H1 (cell line): ENCODE measurements around the gene HIPK1. TPM values are rescaled to one million over a fixed set of nuclear protein-coding genes. Genes with fewer than 3 reads are reported as not detected.

Experiments
- CTCF ChIA-PET: fragments of 300-600 bp; sonication (Branson Sonifier 250); formaldehyde crosslinking; loops from one replicate; lab custom pipeline; 2021; ENCODE audit not compliant: partially characterized antibody; lab: Charles Lee
- POLR2A ChIA-PET: fragments of 300-600 bp; sonication (Branson Sonifier 250); formaldehyde crosslinking; loops from one replicate; lab custom pipeline; 2021; ENCODE audit warnings: inconsistent platforms; ENCODE audit not compliant: partially characterized antibody; lab: Charles Lee
- DNase-seq, 2 experiments: peaks; one replicate each; pipeline versions ENCODE4 v3.0.0 to v3.0.0-alpha.2; 2010 to 2022; ENCODE audit warnings: low spot score in 2 of 2, low read depth in 1 of 2, mixed read lengths in 1 of 2
- FAIRE-seq: peaks from 2 replicates; lab custom pipeline; 2011; peaks lifted over from hg19 to GRCh38; lab: Jason Lieb, UNC
- H2AFZ ChIP-seq: 2 replicates; pipeline ENCODE4 v1.8.1; 2012; ENCODE audit warnings: low read length, inconsistent platforms
- H2AK5ac ChIP-seq: 2 replicates; pipeline ENCODE4 v1.6.1; 2013; ENCODE audit warnings: low read depth, low read length
- H2BK120ac ChIP-seq: replicated peaks from 2 replicates; pipeline ENCODE3; 2013; ENCODE audit warnings: low read depth, low read length, inconsistent platforms
- H2BK12ac ChIP-seq: 2 replicates; pipeline ENCODE4 v1.6.1; 2013; ENCODE audit warnings: low read depth, low read length
- H2BK15ac ChIP-seq: 2 replicates; pipeline ENCODE4 v1.6.1; 2013; ENCODE audit warnings: low read length
- H2BK20ac ChIP-seq: 2 replicates; pipeline ENCODE4 v1.6.1; 2013; ENCODE audit warnings: low read length
- H2BK5ac ChIP-seq: 2 replicates; pipeline ENCODE4 v1.6.1; 2013; ENCODE audit warnings: low read depth, low read length
- H3K14ac ChIP-seq: 2 replicates; pipeline ENCODE4 v1.6.1; 2013; ENCODE audit warnings: inconsistent platforms; ENCODE audit not compliant: insufficient read length
- H3K18ac ChIP-seq: 2 replicates; pipeline ENCODE4 v1.6.1; 2013; ENCODE audit warnings: low read length; ENCODE audit errors: extremely low read depth
- H3K23ac ChIP-seq: 2 replicates; pipeline ENCODE4 v1.6.1; 2013; ENCODE audit warnings: inconsistent platforms; ENCODE audit not compliant: insufficient read length
- H3K23me2 ChIP-seq: 2 replicates; pipeline ENCODE4 v1.6.1; 2013; ENCODE audit warnings: low read depth, low read length
- H3K27ac ChIP-seq: 2 replicates; pipeline ENCODE4 v1.6.1; 2011; ENCODE audit warnings: low read depth, low read length, inconsistent platforms
- H3K27me3 ChIP-seq, 4 experiments: replicated peaks in 1 of 4; 1 replicate in 1 of 4; 2 replicates in 3 of 4; pipeline versions ENCODE4 v1.6.1 to v1.8.1; 2011 to 2013; ENCODE audit warnings: low read length in 3 of 4, mild to moderate bottlenecking in 3 of 4, inconsistent platforms in 2 of 4, mixed read lengths in 2 of 4, moderate library complexity in 1 of 4; ENCODE audit not compliant: control insufficient read depth in 3 of 4, insufficient read depth in 3 of 4; ENCODE audit errors: extremely low read depth in 1 of 4
- H3K36me3 ChIP-seq, 4 experiments: 2 replicates each; pipeline versions ENCODE4 v1.6.1 to v1.8.1; 2011 to 2013; ENCODE audit warnings: mild to moderate bottlenecking in 4 of 4, low read length in 3 of 4, moderate library complexity in 2 of 4, control low read depth in 1 of 4, inconsistent platforms in 1 of 4; ENCODE audit not compliant: insufficient read depth in 4 of 4, control insufficient read depth in 2 of 4
- H3K4ac ChIP-seq: replicated peaks from 2 replicates; pipeline ENCODE3; 2013; ENCODE audit warnings: low read length, low read depth, mixed read lengths, inconsistent platforms; ENCODE audit not compliant: insufficient read length
- H3K4me1 ChIP-seq, 4 experiments: replicated peaks in 1 of 4; 1 replicate in 1 of 4; 2 replicates in 3 of 4; pipeline versions ENCODE4 v1.6.1 to v1.8.1; 2011 to 2013; ENCODE audit warnings: low read length in 3 of 4, inconsistent platforms in 2 of 4, mixed read lengths in 1 of 4; ENCODE audit not compliant: insufficient read depth in 4 of 4, control insufficient read depth in 3 of 4
- H3K4me2 ChIP-seq, 2 experiments: 2 replicates each; pipeline versions ENCODE4 v1.6.1 to v1.8.1; 2011 to 2013; ENCODE audit warnings: low read depth in 2 of 2, low read length in 2 of 2, control low read depth in 1 of 2, inconsistent platforms in 1 of 2, mild to moderate bottlenecking in 1 of 2; ENCODE audit not compliant: insufficient read depth in 1 of 2
- H3K4me3 ChIP-seq, 4 experiments: fragments of 200-600, 300-600 bp in 1 of 4; sonication (generic), shearing (Covaris generic), sonication (Bioruptor Twin) in 1 of 4; 2 replicates each; pipeline versions ENCODE4 v1.5.1 to v1.8.1; 2011 to 2016; ENCODE audit warnings: low read length in 4 of 4, low read depth in 3 of 4, control low read depth in 2 of 4, inconsistent platforms in 2 of 4, mild to moderate bottlenecking in 2 of 4, mixed read lengths in 1 of 4, moderate library complexity in 1 of 4; ENCODE audit not compliant: insufficient read depth in 2 of 4; ENCODE audit errors: extremely low read depth in 1 of 4
- H3K56ac ChIP-seq: replicated peaks from 2 replicates; pipeline ENCODE3; 2013; ENCODE audit warnings: low read depth, mild to moderate bottlenecking, mixed read lengths, low read length, inconsistent platforms; ENCODE audit not compliant: insufficient read length
- H3K79me1 ChIP-seq: 2 replicates; pipeline ENCODE4 v1.6.1; 2013; ENCODE audit warnings: low read depth, low read length, control low read depth
- H3K79me2 ChIP-seq, 2 experiments: 2 replicates each; pipeline versions ENCODE4 v1.6.1 to v1.8.1; 2012 to 2013; ENCODE audit warnings: low read length in 2 of 2, mild to moderate bottlenecking in 2 of 2, inconsistent platforms in 1 of 2; ENCODE audit not compliant: insufficient read depth in 2 of 2, control insufficient read depth in 1 of 2
- H3K9ac ChIP-seq, 4 experiments: replicated peaks in 1 of 4; 1 replicate in 1 of 4; 2 replicates in 3 of 4; pipeline versions ENCODE4 v1.6.1 to v1.8.1; 2011 to 2013; ENCODE audit warnings: low read depth in 3 of 4, low read length in 3 of 4, control low read depth in 2 of 4, mild to moderate bottlenecking in 2 of 4, moderate library complexity in 2 of 4, inconsistent platforms in 1 of 4; ENCODE audit errors: extremely low read depth in 1 of 4
- H3K9me3 ChIP-seq, 2 experiments: 2 replicates each; pipeline versions ENCODE4 v1.6.1 to v1.8.1; 2012 to 2013; ENCODE audit warnings: mild to moderate bottlenecking in 2 of 2, moderate library complexity in 2 of 2, control low read depth in 1 of 2, inconsistent platforms in 1 of 2, low read depth in 1 of 2, low read length in 1 of 2, mixed read lengths in 1 of 2; ENCODE audit not compliant: insufficient read depth in 2 of 2
- H4K20me1 ChIP-seq, 2 experiments: replicated peaks in 1 of 2; 2 replicates each; pipeline versions ENCODE3 to v1.8.1; 2011 to 2013; ENCODE audit warnings: inconsistent platforms in 2 of 2, low read length in 2 of 2, mild to moderate bottlenecking in 1 of 2; ENCODE audit not compliant: insufficient read depth in 2 of 2, control insufficient read depth in 1 of 2
- H4K5ac ChIP-seq: 2 replicates; pipeline ENCODE4 v1.6.1; 2013; ENCODE audit warnings: low read length, low read depth, mixed read lengths, inconsistent platforms; ENCODE audit not compliant: insufficient read length
- H4K8ac ChIP-seq: 2 replicates; pipeline ENCODE4 v1.8.0; 2013; ENCODE audit warnings: mild to moderate bottlenecking, moderate library complexity, low read length, inconsistent platforms; ENCODE audit not compliant: insufficient read depth; ENCODE audit errors: extremely low read depth
- H4K91ac ChIP-seq: replicated peaks from 2 replicates; pipeline ENCODE3; 2013; ENCODE audit warnings: low read length, mixed read lengths, inconsistent platforms; ENCODE audit not compliant: insufficient read length
- SIN3A ChIP-seq, 2 experiments: IDR thresholded peaks in 1 of 2; conservative IDR thresholded peaks in 1 of 2; 2 replicates each; pipeline ENCODE4 v1.6.1; 2011 to 2012; ENCODE audit warnings: low read length in 2 of 2, improper control_type of control experiment in 1 of 2, low read depth in 1 of 2, mild to moderate bottlenecking in 1 of 2
- SP2 ChIP-seq: IDR thresholded peaks from 2 replicates; pipeline ENCODE4 v1.6.1; 2012; ENCODE audit warnings: mild to moderate bottlenecking, low read length, inconsistent platforms
- TBP ChIP-seq: IDR thresholded peaks from 2 replicates; pipeline ENCODE4 v1.6.1; 2011; ENCODE audit warnings: low read depth, low read length, improper control_type of control experiment
- ZNF274 ChIP-seq: IDR thresholded peaks from 2 replicates; pipeline ENCODE4 v1.7.0; 2012; ENCODE audit warnings: low read length, borderline replicate concordance; ENCODE audit errors: extremely low read depth
- polyA plus RNA-seq, 7 experiments: library from polyadenylated mRNA; depleted of rRNA in 3 of 7; stranded (reverse) in 5 of 7; unstranded in 2 of 7; fragments of >200 nt in 5 of 7; fragments of 200-250 nt in 2 of 7; gene quantifications; 1 replicate in 5 of 7; 2 replicates in 1 of 7; 4 replicates in 1 of 7; pipeline versions ENCODE4 v1.2.1 to v1.2.3, GENCODE V29; 2011 to 2013; ENCODE audit warnings: missing spikeins in 2 of 7, mixed read lengths in 2 of 7
- total RNA-seq: library from RNA; stranded (reverse); fragmentation: NEBNext Ultra II Directional; extraction: Animal tissue kit (Norgen Biotek cat#: 25700); gene quantifications from 2 replicates; pipeline ENCODE4 v1.2.1, GENCODE V29; 2021
- TF ChIP-seq, protein P1 (sequence below): IDR thresholded peaks from 2 replicates; pipeline ENCODE4 v1.6.1; 2011; ENCODE audit warnings: low read length, improper control_type of control experiment

The HIPK1 gene
- total and polyA plus RNA-seq, 2 of the 8 experiments (the other 6 are each of a cell fraction or from before 2014, with no cell fraction given), result 46.2 to 64.3 TPM

GRCh38 chr1:113899111-113899510 lies 30.0 kb upstream of the HIPK1 start:
- Histone ChIP-seq H3K4me2 (no peak overlapping the region), H3K4me1 (peaks cover 0 to 2% (median 0%) of the 10 kb centered on the region in 4 experiments; a peak in 3 of 7 replicates), H3K9ac (no peak overlapping the region), H3K27ac (no peak overlapping the region), H2BK20ac (no peak overlapping the region), H3K36me3 (peaks cover 0 to 15% (median 7%) of the 10 kb centered on the region in 4 experiments; a peak in 6 of 8 replicates), H4K8ac (no peak overlapping the region), H2AK5ac (no peak overlapping the region), H4K20me1 (no peaks in the 10 kb centered on the region), H3K4ac (no peak overlapping the region), H3K4me3 (no peak overlapping the region), H3K79me2 (no peaks in the 10 kb centered on the region), H3K9me3 (no peaks in the 10 kb centered on the region), H2BK5ac (no peak overlapping the region), H2BK120ac (no peak overlapping the region), H3K23me2 (peaks cover 2% of the 10 kb centered on the region; the same call in 1 of the 2 replicates), H3K27me3 (no peaks in the 10 kb centered on the region), H2AFZ (no peak overlapping the region), H3K79me1 (no peaks in the 10 kb centered on the region), H4K91ac (no peak overlapping the region), H3K56ac (no peak overlapping the region), H4K5ac (no peak overlapping the region), H2BK12ac (no peak overlapping the region), H3K23ac (no peak overlapping the region), H2BK15ac (no peak overlapping the region), H3K18ac (no peak overlapping the region), H3K14ac (no peak overlapping the region)
- ChIA-PET CTCF (no interaction called here), POLR2A (no interaction called here)
- DNase-seq, result no peak
- TF ChIP-seq SP2 (no peak), ZNF274 (no peak), SIN3A (conservative IDR thresholded peaks at IDR 0.05 in 1 of 2, IDR thresholded peaks at IDR 0.05 in 1 of 2; ENCODE audit: low read depth in 1 of 2, low read length in 2 of 2) (no peak), TBP (no peak)
- TF ChIP-seq, protein P1, sequence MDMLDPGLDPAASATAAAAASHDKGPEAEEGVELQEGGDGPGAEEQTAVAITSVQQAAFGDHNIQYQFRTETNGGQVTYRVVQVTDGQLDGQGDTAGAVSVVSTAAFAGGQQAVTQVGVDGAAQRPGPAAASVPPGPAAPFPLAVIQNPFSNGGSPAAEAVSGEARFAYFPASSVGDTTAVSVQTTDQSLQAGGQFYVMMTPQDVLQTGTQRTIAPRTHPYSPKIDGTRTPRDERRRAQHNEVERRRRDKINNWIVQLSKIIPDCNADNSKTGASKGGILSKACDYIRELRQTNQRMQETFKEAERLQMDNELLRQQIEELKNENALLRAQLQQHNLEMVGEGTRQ, result no peak
- FAIRE-seq, result no peak
